ENCODE results near the gene PRDM5.

Gene PRDM5

DNA sequence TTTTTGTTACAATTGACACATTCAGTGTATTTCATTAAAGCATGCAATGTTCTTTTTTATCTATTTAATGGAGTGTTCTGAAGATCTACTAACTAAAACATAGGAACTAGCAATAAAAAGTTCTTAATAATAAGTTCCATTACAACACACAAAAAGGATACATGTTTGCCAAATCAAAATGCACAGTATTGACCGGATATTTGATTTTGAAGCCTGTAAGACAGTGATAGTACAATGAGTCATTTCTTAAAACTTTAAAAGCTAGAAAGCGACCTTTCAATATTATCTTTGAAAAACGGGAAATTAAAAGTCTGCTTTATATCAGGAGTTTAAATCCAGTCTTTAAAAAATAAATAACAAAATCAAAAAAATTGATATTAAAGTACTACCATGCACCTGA is 2.4 kb upstream of the PRDM5 start:
- no peak overlapping the region for H3K4me3 ChIP-seq (ENCODE audit: low read length)
- TF ChIP-seq, protein P1, sequence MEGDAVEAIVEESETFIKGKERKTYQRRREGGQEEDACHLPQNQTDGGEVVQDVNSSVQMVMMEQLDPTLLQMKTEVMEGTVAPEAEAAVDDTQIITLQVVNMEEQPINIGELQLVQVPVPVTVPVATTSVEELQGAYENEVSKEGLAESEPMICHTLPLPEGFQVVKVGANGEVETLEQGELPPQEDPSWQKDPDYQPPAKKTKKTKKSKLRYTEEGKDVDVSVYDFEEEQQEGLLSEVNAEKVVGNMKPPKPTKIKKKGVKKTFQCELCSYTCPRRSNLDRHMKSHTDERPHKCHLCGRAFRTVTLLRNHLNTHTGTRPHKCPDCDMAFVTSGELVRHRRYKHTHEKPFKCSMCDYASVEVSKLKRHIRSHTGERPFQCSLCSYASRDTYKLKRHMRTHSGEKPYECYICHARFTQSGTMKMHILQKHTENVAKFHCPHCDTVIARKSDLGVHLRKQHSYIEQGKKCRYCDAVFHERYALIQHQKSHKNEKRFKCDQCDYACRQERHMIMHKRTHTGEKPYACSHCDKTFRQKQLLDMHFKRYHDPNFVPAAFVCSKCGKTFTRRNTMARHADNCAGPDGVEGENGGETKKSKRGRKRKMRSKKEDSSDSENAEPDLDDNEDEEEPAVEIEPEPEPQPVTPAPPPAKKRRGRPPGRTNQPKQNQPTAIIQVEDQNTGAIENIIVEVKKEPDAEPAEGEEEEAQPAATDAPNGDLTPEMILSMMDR (IDR thresholded peaks at IDR 0.05; ENCODE audit: insufficient read depth, low read depth, low read length, missing control alignments): no peak
- no peak for DNase-seq (ENCODE audit: low read depth)

DNA sequence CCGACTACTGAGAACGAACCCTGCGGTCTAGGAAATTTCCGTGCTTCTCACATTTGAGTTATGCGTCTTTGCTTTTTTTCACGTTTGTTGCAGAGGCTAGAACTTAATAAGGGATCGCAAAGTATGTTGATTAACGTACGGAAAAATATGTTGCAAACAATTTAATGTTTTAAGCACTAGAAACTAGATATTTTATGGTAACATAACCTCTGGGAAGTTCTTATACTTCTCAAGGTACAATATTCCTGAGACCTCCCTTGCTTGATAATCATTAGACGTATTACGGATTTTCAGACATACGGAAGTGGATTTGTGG is 639 bp upstream of the PRDM5 start:
- no peak for DNase-seq (ENCODE audit: low read depth)
- TF ChIP-seq, protein P1 (IDR thresholded peaks at IDR 0.05; ENCODE audit: insufficient read depth, low read depth, low read length, missing control alignments): no peak
- peak overlapping the region; percentile 67 for H3K4me3 ChIP-seq (ENCODE audit: low read length)

DNA sequence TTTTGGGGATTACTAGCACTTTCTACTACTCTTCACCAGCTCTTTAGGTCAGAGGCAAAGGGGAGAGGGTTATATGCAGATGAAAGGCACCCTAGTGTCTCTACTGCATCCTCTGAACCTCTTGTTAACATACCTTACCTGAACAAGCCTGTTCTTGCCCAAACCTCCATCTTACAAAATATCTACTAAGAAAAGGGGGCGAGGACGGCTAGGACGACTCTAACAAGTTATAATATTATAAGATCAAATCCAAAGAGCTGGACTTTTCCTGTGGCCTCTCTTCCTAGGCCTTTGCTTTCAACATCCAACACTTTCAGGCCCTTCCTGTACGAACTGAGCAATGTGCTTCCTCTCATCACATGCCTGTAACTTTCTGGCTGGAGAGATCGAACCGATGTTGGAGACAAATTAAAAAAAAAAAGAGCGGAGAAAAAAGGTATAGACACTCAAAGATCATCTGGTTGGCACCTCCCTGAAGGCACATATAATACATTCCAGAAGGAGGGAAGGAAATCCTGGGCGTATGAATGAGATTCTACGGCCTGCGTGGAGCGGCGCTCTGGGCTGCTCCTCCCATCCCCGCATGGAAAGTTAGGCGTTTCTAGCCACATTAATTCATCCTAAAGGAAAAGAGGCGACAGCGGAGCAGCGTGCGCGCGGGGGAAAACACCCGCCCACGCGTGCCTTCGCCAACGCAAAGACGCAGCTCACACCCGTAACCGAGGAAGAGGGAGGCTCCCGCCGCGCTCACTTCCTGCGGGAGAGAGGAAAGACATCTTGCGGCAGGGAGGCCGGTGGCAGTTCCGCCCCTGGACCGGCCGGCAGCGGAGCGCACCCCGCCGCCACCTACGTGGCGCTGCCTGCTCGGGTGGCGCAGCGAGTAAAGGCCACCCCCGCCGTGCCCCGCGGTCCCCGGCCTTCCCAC is 808 bp downstream of the PRDM5 start:
- peak overlapping the region; percentile 67 for H3K4me3 ChIP-seq (ENCODE audit: low read length)
- TF ChIP-seq, protein P1 (IDR thresholded peaks at IDR 0.05; ENCODE audit: insufficient read depth, low read depth, low read length, missing control alignments): no peak
- DNase-seq (ENCODE audit: low read depth): peak; percentile 62

DNA sequence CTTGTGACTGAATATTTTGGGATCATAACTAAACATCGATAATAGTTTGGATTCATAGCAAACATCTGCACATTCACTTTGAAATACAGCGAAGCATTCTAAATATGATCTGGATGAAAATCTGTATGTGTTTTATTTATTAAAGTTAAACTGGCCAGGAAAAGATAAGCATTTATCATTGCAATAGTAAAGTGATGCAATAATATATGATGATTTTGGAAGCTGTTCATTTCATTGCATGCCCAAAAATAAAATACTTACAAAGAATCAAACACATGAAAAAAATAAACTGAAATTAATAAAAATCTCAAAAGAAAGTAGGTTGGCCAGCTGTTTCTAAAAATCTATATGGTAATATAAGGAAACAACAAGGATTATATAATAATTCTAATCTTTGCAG is 1.9 kb downstream of the PRDM5 start:
- no peak overlapping the region for H3K4me3 ChIP-seq (ENCODE audit: low read length)
- DNase-seq (ENCODE audit: low read depth): no peak
- TF ChIP-seq, protein P1 (IDR thresholded peaks at IDR 0.05; ENCODE audit: insufficient read depth, low read depth, low read length, missing control alignments): no peak

DNA sequence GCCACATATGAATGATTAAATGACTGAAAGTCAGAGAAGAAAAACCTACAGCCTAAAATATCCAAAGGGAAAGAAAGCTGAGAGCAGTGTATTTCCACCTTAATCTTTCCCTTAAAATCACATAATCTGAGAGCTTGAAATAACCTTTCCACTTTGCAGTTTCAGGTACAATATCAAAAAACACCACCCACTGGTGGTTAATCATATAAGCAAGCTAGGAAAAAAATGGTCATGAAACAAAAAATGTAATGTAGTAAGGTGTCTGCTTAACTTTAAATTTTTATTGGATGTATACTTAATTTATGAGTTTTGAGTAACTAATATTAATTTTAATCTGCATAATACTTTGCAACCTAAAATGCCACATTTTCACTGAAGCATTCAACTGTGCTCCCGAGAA is 3.2 kb downstream of the PRDM5 start:
- TF ChIP-seq, protein P1 (IDR thresholded peaks at IDR 0.05; ENCODE audit: insufficient read depth, low read depth, low read length, missing control alignments): no peak
- no peak overlapping the region for H3K4me3 ChIP-seq (ENCODE audit: low read length)
- DNase-seq (ENCODE audit: low read depth): peak; percentile 4

DNA sequence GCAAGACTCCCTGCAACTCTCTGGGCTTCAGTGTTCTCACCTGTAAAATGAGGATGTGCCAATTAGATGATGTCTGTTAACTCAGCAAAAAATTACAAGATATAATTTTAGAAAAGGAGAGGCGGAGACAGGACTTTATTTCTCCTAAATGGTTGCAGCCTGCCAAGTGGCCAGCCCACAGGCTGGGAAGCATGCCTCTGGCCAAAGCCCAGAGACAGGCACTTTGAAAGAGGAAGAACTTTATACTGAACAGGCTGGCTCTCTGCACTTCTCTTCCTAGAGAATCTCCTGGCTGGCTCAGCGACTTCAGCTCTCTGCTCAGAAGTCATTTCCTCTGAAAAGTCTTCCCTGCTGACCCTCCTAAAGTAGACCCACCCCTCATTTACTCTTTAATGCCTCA is 3.7 kb downstream of the PRDM5 start:
- TF ChIP-seq, protein P1 (IDR thresholded peaks at IDR 0.05; ENCODE audit: insufficient read depth, low read depth, low read length, missing control alignments): no peak
- DNase-seq (ENCODE audit: low read depth): no peak
- no peak overlapping the region for H3K4me3 ChIP-seq (ENCODE audit: low read length)

DNA sequence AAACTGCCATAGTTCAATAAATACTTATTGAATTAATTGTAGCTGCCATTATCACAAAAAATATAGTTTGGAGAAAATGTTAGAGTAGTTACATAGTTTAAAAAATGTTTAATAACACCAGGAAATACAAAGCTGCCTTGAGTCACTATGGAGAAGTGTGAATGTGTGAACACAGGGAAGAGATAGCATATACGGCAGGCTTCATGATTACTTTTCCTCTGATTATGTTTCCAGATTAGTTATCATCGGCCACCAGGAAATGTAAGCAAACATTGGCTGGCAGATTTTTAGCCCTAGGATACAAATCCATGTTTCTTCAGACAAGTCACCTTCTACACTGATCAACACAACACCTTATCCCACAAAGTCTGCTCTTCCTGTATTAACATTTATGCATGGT is 4.4 kb downstream of the PRDM5 start:
- H3K4me3 ChIP-seq (ENCODE audit: low read length): no peak overlapping the region
- TF ChIP-seq, protein P1 (IDR thresholded peaks at IDR 0.05; ENCODE audit: insufficient read depth, low read depth, low read length, missing control alignments): no peak
- DNase-seq (ENCODE audit: low read depth): no peak
